ENCODE measurements around the gene GALNT10.

GALNT10 gene

GRCh38 chr5:154236011-154236410 lies 45.5 kb downstream of the GALNT10 start:
- ChIA-PET CTCF (interaction anchor here (0.8 to 4.2 kb wide), 17 partner anchors 12 to 168 kb away, joined by 3 to 26 read pairs (median 4); no protein-coding TSS in a partner anchor), POLR2A (no interaction called here)
- no peak for TF ChIP-seq CTCF (IDR thresholded peaks at IDR 0.05; ENCODE audit: control extremely low read depth, extremely low read depth, low read depth, missing control alignments)
- DNase-seq (ENCODE audit: extremely low spot score), result no peak

- peak; percentile 31 for DNase-seq (ENCODE audit: extremely low spot score)
- peak; percentile 23 for TF ChIP-seq CTCF (IDR thresholded peaks at IDR 0.05; ENCODE audit: control extremely low read depth, extremely low read depth, low read depth, missing control alignments)
- ChIA-PET POLR2A (no interaction called here), CTCF (interaction anchor here (0.6 to 4.2 kb wide), 24 partner anchors 11 to 261 kb away, joined by 3 to 26 read pairs (median 4); partner anchors contain the start of gene GALNT10)
Measured at GRCh38 chr5:154236536-154237375, 46.2 kb downstream of the GALNT10 start.

- ChIA-PET CTCF (interaction anchor here (0.6 to 4.2 kb wide), 19 partner anchors 11 to 262 kb away, joined by 3 to 26 read pairs (median 4); partner anchors contain the start of gene GALNT10), POLR2A (no interaction called here)
- no peak for DNase-seq (ENCODE audit: extremely low spot score)
- TF ChIP-seq CTCF (IDR thresholded peaks at IDR 0.05; ENCODE audit: control extremely low read depth, extremely low read depth, low read depth, missing control alignments), result no peak
Measured at GRCh38 chr5:154237376-154237743, 46.8 kb downstream of the GALNT10 start.

- no peak for TF ChIP-seq CTCF (IDR thresholded peaks at IDR 0.05; ENCODE audit: control extremely low read depth, extremely low read depth, low read depth, missing control alignments)
- DNase-seq (ENCODE audit: extremely low spot score), result no peak
- ChIA-PET POLR2A (no interaction called here), CTCF (interaction anchor here (1.0 to 4.2 kb wide), 10 partner anchors 12 to 166 kb away, joined by 3 to 26 read pairs (median 5); no protein-coding TSS in a partner anchor)
Measured at GRCh38 chr5:154237946-154238345, 47.4 kb downstream of the GALNT10 start.

- peak; percentile 49 for DNase-seq (ENCODE audit: extremely low spot score)
- CTCF ChIA-PET, result interaction anchor here (0.6 to 4.4 kb wide), 4 partner anchors 10 to 166 kb away, joined by 3 to 26 read pairs (median 10); no protein-coding TSS in a partner anchor
- POLR2A ChIA-PET, result interaction anchor here (1.0 kb wide), 1 partner anchor 49 kb away, joined by 3 read pairs; the partner anchor contains the start of gene GALNT10
- TF ChIP-seq CTCF (IDR thresholded peaks at IDR 0.05; ENCODE audit: control extremely low read depth, extremely low read depth, low read depth, missing control alignments), result no peak
Measured at GRCh38 chr5:154238776-154239481, 48.4 kb downstream of the GALNT10 start.

- DNase-seq (ENCODE audit: extremely low spot score), result no peak
- ChIA-PET POLR2A (no interaction called here), CTCF (interaction anchor here (4.4 kb wide), 1 partner anchor 165 kb away, joined by 18 read pairs; no protein-coding TSS in a partner anchor)
- TF ChIP-seq CTCF (IDR thresholded peaks at IDR 0.05; ENCODE audit: control extremely low read depth, extremely low read depth, low read depth, missing control alignments), result no peak
Measured at GRCh38 chr5:154240595-154240994, 50.1 kb downstream of the GALNT10 start.
